ENCODE data around the gene HMG20A.
"Not testable (repeated sequence)": the region's sequence is repeated elsewhere in the genome, so short reads cannot be mapped to it uniquely, and the experiment has no call there.

Gene HMG20A

DNA sequence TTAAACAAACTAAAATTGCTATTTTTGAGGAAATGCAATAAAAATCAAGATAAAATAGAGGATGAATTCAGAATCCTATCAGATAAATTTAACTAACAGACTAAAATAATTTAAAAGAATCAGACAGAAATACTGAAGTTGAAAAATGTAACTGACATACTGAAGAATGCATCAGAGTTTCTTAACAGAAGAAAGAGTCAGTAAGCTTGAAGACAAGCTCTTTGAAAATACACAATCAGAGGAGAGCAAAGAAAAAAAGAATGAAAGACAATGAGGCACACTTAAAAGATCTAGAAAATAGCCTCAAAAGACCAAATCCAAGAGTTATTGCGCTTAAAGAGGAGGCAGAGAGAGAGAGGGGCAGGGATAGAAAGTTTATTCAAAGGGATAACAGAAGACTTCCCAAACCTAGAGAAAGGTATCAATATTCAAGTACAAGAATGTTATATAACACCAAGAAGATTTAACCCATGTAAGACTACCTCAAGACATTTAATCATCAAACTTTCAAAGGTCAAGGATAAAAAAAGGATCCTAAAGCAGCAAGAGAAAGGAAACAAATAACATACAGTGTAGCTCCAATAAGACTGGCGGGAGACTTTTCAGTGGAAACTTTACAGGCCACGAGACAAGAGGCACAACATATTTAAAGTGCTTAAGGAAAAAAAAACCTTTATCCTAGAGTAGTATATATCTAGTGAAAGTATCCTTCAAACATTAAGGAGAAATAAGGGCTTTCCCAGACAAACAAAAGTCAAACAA is 25.5 kb upstream of the HMG20A start:
- FAIRE-seq (no peak), DNase-seq (ENCODE audit: insufficient read length, low spot score) (no peak)
- no peak for TF ChIP-seq POLR2A (IDR thresholded peaks at IDR 0.05; ENCODE audit: low read depth, low read length)

DNA sequence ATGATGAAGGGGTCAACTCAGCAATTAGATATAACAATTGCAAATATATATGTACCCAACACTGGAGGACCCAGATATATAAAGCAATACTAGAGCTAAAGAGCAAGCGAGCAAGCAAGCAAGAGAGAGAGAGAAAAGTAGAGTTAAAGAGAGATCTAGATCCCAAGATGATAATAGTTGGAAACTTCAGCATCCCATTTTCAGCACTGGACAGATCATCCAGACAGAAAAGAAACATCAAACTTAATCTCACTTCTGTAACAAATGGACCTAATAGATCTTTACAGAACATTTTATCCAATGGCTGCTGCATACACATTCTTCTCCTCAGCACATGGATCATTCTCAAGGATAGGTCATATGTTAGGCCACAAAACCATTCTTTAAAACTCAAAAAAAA is 24.0 kb upstream of the HMG20A start:
- DNase-seq (ENCODE audit: insufficient read length, low spot score) = no peak
- no peak for TF ChIP-seq POLR2A (IDR thresholded peaks at IDR 0.05; ENCODE audit: low read depth, low read length)
- no peak for FAIRE-seq

- no peak for TF ChIP-seq POLR2A (IDR thresholded peaks at IDR 0.05; ENCODE audit: low read depth, low read length)
- DNase-seq (ENCODE audit: insufficient read length, low spot score) = no peak
- FAIRE-seq = no peak
These were observed 21.8 kb upstream of the HMG20A start for GRCh38 chr15:77398927-77399326.

DNA sequence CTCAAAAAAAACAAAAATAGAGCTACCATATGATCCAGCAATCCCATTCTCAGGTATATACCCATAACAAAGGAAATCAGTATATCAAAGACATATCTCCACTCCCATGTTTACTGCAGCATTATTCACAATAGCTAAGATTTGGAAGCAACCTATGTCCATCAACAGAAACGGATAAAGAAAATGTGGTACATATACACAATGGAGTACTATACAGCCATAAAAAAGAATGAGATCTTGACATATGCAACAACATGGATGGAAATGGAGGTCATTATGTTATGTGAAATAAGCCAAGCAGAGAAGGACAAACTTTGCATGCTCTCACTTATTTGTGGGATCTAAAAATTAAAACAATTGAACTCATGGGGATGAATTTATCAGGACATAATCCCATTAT is 20.4 kb upstream of the HMG20A start:
- DNase-seq (ENCODE audit: insufficient read length, low spot score) (no peak), FAIRE-seq (no peak)

DNA sequence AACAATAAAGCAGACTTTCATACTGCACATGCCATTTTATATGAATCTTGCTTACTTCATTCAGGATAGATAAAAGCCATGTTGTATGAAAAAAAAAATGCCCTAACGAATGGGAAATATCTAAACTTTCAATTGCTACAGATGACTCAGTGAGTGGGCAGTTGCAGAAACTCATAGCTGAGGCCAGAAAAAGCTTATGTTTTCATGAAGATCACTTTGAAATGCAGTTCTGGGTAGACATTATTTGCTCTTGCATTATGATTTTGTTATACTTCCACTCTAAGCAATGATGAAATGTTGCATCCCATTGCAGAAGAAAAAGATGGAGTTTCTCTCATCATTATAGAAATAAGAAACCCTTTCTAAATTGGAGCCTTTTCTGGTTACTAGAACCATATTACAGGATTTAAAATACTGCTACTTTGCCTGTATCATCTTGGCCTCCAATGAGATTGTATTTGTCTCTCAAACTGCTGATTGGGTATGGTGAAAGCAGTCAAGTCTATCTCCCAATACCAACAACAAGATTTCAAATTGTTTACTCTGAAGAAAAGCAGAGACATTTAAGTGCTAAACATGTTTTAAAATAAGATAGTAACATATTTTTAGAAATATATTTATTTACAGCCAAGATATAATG is 17.8 kb upstream of the HMG20A start:
- TF ChIP-seq POLR2A (IDR thresholded peaks at IDR 0.05; ENCODE audit: low read depth, low read length) = no peak
- DNase-seq (ENCODE audit: insufficient read length, low spot score) (no peak), FAIRE-seq (peak; percentile 15)

More for the DNA sequence above, 20.4 kb upstream of the HMG20A start:
- TF ChIP-seq POLR2A (IDR thresholded peaks at IDR 0.05; ENCODE audit: low read depth, low read length) = no peak

DNA sequence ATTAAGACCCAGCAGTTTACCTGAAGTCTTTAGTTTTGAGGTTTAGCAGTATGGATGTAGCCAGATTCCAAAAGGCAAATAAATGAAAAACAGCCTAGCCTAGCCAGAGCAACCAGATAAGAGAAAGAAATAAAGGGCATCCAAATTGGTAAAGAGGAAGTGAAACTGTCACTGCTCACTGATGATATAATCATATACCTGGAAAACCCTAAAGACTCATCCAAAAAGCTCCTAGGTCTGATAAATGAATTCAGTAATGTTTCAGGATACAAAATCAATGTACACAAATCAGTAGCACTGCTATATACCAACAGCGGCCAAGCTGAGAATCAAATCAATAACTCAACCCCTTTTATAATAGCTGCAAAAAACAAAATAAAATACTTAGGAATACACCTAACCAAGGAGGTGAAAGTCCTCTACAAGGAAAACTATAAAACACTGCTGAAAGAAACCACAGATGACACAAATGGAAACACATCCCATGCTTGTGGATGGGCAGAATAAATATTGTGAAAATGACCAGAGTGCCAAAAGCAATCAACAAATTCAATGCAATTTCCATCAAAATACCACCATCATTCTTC is 14.4 kb upstream of the HMG20A start:
- not testable (repeated sequence) for DNase-seq (ENCODE audit: insufficient read length, low spot score); FAIRE-seq

DNA sequence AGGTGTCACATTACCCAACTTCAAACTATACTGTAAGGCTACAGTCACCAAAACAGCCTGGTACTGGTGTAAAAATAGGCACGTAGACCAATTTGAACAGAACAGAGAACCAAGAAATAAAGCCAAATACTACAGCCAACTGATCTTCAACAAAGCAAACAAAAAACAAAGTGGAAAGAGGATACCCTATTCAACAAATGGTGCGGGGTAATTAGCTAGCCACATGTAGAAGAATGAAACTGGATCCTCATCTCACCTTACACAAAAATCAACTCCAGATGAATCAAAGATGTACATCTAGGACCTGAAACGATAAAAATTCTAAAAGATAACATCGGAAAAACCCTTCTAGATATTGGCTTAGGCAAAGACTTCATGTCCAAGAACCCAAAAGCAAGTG is 13.8 kb upstream of the HMG20A start:
- TF ChIP-seq POLR2A (IDR thresholded peaks at IDR 0.05; ENCODE audit: low read depth, low read length) = no peak
- DNase-seq (ENCODE audit: insufficient read length, low spot score) (no peak), FAIRE-seq (no peak)

- DNase-seq (ENCODE audit: insufficient read length, low spot score) (no peak), FAIRE-seq (no peak)
- TF ChIP-seq POLR2A (IDR thresholded peaks at IDR 0.05; ENCODE audit: low read depth, low read length) = no peak
These were observed 11.2 kb upstream of the HMG20A start for GRCh38 chr15:77409259-77410156.

DNA sequence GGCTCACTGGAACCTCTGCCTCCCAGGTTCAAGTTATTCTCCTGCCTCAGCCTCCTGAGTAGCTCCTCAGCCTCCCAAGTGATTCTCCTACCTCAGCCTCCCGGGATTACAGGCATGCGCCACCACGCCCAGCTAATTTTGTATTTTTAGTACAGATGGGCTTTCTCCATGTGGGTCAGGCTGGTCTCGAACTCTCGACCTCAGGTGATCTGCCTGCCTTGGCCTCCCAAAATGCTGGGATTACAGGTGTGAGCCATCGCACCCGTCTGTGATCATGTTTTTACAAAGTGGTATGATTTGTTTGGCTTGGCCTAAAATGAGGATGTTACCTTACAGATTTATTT is 10.6 kb upstream of the HMG20A start:
- not testable (repeated sequence) for DNase-seq (ENCODE audit: insufficient read length, low spot score); FAIRE-seq

DNA sequence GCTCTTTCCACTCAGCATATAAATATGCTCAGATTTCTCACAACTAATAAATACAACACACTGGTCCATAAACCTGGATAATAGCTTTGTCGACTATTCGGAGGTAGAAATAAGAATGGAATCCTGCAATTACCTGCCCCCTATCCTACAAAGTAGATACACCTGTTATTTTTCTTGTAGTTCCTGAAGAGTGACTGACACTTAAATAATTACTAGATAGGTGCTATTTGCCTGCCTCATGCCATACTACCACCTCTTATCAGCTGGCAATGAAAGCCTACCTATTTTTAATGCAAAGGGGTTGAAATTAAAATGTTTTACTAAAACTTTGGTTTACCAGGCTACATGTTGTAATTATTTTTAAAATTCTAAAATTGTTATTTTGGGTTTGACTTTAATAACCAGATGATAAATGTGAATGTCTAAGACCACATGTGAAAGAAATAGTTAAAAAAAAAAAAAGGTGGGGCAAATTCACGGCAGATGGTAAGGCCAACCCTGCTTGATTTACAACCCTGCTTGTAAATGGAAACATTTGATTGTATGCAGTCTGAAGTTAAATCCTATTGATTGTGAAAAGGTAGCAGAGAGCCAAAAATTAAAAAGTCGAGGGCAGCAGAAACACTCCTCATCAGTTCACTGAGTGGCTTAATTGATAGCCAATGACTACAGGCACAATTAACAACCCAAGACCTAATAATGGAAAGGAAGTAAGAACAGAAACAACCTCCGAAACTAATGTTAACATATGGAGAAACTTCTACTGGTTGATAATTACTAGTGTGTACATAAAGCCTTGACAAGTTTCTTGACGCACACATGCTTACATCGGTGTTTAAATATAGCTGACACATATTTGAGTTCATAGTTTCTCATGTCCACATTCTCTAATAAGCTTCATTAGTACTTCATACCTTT is 9.7 kb upstream of the HMG20A start:
- no peak for DNase-seq (ENCODE audit: insufficient read length, low spot score)
- FAIRE-seq = no peak
- no peak for TF ChIP-seq POLR2A (IDR thresholded peaks at IDR 0.05; ENCODE audit: low read depth, low read length)

GRCh38 chr15:77411619-77411976 is 9.1 kb upstream of the HMG20A start:
- no peak for TF ChIP-seq POLR2A (IDR thresholded peaks at IDR 0.05; ENCODE audit: low read depth, low read length)
- no peak for FAIRE-seq

GRCh38 chr15:77412972-77413698 is 7.6 kb upstream of the HMG20A start:
- no peak for TF ChIP-seq POLR2A (IDR thresholded peaks at IDR 0.05; ENCODE audit: low read depth, low read length)
- DNase-seq (ENCODE audit: insufficient read length, low spot score) = no peak

More at GRCh38 chr15:77411619-77411976, 9.1 kb upstream of the HMG20A start:
- no peak for DNase-seq (ENCODE audit: insufficient read length, low spot score)

More at GRCh38 chr15:77412972-77413698, 7.6 kb upstream of the HMG20A start:
- no peak for FAIRE-seq
